Measurements from ENCODE around the gene KCNQ1OT1. TPM values are rescaled to one million over a fixed set of nuclear protein-coding genes. Genes with fewer than 3 reads are reported as not detected.
A peak's percentile ranks its signal among the peaks of the same experiment; 100 is the strongest.

The KCNQ1OT1 gene
- total RNA-seq, 1 experiment from 2014 or later: 2.7 TPM

DNA sequence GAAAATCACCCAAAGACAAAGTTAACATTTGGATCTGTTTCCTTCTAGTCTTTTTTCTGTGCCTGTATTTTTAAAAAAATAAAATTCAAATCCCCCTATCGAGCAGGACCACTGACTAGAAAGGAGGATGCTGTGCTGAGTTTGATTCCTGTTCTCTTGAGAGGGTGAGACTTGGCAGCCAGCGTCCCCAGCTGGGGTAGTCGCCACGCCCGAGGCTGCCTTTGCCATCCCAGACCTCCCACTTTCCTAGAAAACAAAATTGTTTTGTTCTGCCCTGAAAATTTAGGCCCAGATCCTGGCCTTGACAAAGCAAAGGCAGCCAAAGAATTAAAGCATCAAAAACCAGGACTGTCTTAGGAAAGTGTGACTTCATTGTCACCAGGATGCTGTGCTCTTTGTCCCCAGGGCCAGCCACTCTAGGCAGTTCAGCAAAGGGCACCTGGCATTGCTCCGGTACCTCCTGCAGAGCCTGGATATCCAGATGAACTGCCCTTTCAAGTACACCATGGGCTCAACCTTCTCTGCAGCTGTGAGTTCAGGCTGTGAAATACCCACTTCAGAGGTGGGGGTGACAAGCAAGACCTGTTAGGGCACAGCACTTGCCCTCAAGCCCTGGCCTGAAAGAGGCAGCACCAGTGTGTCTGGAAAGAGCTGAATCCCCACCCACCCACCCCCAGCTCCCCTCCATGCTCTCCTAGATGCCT lies 44.6 kb downstream of the KCNQ1OT1 start:
- H3K27me3 ChIP-seq (ENCODE audit: low read length): no peaks in the 10 kb centered on the region
- no peaks in the 10 kb centered on the region for H3K4me1 ChIP-seq (ENCODE audit: low read length)
- H3K79me2 ChIP-seq (ENCODE audit: low read length): no peaks in the 10 kb centered on the region
- H3K9ac ChIP-seq (ENCODE audit: low read length): no peak overlapping the region
- no peak for DNase-seq
- H3K9me3 ChIP-seq (ENCODE audit: low read length): peaks cover 18% of the 10 kb centered on the region
- no peak overlapping the region for H3K27ac ChIP-seq (ENCODE audit: low read length)
- H3K4me2 ChIP-seq (ENCODE audit: low read depth, low read length, poor library complexity, severe bottlenecking): no peak overlapping the region
- H3K4me3 ChIP-seq (ENCODE audit: low read length): no peak overlapping the region
- no peak overlapping the region for H2AFZ ChIP-seq (ENCODE audit: low read length)
- no peaks in the 10 kb centered on the region for H4K20me1 ChIP-seq (ENCODE audit: insufficient read depth, low read depth, low read length)
- H3K9me2 ChIP-seq (replicated peaks; ENCODE audit: insufficient read depth, low read length): no peaks in the 10 kb centered on the region
- H3K36me3 ChIP-seq (ENCODE audit: insufficient read depth, low read length): no peaks in the 10 kb centered on the region

DNA sequence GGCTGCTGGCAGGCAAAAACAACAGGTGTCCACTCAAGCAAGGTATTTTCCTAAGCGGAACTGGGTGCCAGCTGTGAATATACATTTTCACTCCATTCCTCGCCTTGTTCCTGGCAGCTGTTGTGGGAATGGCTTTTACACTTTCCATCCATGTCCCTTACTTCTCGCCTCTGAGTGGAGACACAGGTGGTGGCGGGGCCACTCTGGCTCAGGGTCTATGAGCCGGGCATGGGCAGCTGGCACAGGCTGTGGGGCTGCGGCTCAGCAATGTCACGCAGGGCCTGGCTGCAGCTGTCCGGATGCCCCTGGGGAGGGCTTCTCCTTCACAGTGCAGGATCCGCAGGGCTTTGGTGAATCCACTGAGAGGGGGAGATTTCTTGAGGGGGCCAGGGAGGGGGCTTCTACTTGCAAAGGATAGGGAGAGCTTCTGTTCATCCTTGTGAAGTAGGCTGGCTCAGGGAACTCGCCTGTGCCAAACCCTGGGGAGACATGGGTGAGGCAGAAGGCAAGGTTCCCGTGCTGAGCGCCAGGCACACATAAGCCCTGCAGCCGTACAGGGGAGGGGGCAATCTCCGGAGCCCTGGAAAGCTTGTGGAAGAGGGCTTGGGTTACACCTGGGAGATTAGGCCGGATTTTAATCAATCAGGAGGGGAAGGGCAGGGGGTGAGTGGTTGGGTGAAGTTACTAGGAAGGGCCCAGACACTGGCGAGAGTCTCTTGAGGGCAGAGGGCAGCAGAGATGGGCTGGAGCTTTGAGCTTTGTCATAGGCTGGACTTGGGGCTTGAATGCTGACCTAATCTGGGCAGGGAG lies 45.7 kb downstream of the KCNQ1OT1 start:
- no peaks in the 10 kb centered on the region for H3K27me3 ChIP-seq (ENCODE audit: low read length)
- no peak overlapping the region for H2AFZ ChIP-seq (ENCODE audit: low read length)
- peaks cover 27% of the 10 kb centered on the region for H3K9me3 ChIP-seq (ENCODE audit: low read length)
- no peak overlapping the region for H3K9ac ChIP-seq (ENCODE audit: low read length)
- no peak for DNase-seq
- H3K27ac ChIP-seq (ENCODE audit: low read length): no peak overlapping the region
- H3K36me3 ChIP-seq (ENCODE audit: insufficient read depth, low read length): no peaks in the 10 kb centered on the region
- no peaks in the 10 kb centered on the region for H3K9me2 ChIP-seq (replicated peaks; ENCODE audit: insufficient read depth, low read length)
- H3K4me3 ChIP-seq (ENCODE audit: low read length): no peak overlapping the region
- no peaks in the 10 kb centered on the region for H4K20me1 ChIP-seq (ENCODE audit: insufficient read depth, low read depth, low read length)
- H3K79me2 ChIP-seq (ENCODE audit: low read length): no peaks in the 10 kb centered on the region
- H3K4me1 ChIP-seq (ENCODE audit: low read length): no peaks in the 10 kb centered on the region
- H3K4me2 ChIP-seq (ENCODE audit: low read depth, low read length, poor library complexity, severe bottlenecking): no peak overlapping the region

DNA sequence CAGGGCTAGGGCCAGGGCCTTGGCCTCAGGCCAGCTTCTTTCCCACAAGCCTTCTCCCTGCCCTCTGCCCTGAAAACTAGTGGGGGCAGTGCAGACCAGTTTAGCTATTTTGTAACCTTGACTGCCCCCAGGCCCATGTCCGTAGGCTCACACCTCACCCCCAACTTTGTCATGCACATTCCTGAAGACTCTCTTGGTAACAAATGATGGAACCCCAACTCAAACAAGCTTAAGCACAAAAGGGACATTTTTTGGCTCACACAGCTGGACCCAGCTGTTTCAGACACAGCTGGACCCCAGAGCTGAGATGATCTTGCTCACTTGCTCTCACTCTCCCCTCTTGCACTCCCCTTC lies 46.6 kb downstream of the KCNQ1OT1 start:
- DNase-seq: no peak

DNA sequence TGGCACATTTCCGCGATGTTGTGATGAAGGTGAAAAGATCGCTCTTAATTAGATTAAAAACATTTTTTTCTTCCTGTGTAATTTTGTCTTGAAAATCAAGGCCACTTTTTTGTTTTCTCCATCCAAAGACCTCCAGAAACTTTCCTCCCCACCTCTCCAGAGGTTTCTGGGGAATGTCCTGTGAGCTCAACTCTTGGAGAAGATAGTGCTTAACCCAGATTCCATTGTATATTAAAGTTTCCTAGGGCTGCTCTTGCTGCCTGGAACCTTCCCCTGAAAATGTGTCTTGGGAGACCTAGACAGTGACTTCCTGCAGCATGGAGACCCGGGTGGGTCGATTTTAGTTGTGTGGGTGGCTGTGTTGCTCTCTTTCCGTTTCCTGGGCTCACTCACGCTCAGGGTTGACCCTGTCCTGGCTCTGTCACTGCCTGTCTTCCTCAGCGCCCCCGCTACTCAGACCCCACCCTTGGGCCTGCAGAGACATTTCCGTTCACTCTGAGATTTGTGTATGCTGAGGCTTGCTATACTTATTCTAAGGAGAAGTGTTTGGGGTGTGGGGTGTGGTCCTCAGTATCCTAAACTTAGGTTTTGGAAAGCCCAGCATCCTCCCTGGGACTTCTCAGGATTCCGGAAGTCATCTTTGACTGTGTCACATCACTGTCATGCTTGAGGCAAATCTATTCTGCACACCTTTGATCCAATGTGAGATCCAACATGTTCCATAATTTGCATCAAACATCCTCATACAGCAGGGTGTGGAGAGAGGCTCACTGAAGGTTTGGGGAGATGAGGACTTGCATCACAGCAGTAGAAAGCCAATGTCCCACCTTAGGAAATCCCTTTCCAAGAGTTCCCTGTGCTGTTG lies 47.2 kb downstream of the KCNQ1OT1 start:
- DNase-seq: no peak
- no peak overlapping the region for H3K27ac ChIP-seq (ENCODE audit: low read length)
- no peak overlapping the region for H3K9ac ChIP-seq (ENCODE audit: low read length)
- no peaks in the 10 kb centered on the region for H3K4me1 ChIP-seq (ENCODE audit: low read length)
- no peak overlapping the region for H3K4me3 ChIP-seq (ENCODE audit: low read length)
- H4K20me1 ChIP-seq (ENCODE audit: insufficient read depth, low read depth, low read length): no peaks in the 10 kb centered on the region
- no peak overlapping the region for H3K4me2 ChIP-seq (ENCODE audit: low read depth, low read length, poor library complexity, severe bottlenecking)
- H3K36me3 ChIP-seq (ENCODE audit: insufficient read depth, low read length): no peaks in the 10 kb centered on the region
- no peaks in the 10 kb centered on the region for H3K79me2 ChIP-seq (ENCODE audit: low read length)
- no peak overlapping the region for H2AFZ ChIP-seq (ENCODE audit: low read length)
- no peaks in the 10 kb centered on the region for H3K9me2 ChIP-seq (replicated peaks; ENCODE audit: insufficient read depth, low read length)
- no peaks in the 10 kb centered on the region for H3K27me3 ChIP-seq (ENCODE audit: low read length)
- peaks cover 25% of the 10 kb centered on the region for H3K9me3 ChIP-seq (ENCODE audit: low read length)

More for the DNA sequence above, 46.6 kb downstream of the KCNQ1OT1 start:
- Histone ChIP-seq H3K9me3 (ENCODE audit: low read length) (peaks cover 25% of the 10 kb centered on the region), H3K36me3 (ENCODE audit: insufficient read depth, low read length) (no peaks in the 10 kb centered on the region), H3K27me3 (ENCODE audit: low read length) (no peaks in the 10 kb centered on the region), H4K20me1 (ENCODE audit: insufficient read depth, low read depth, low read length) (no peaks in the 10 kb centered on the region), H3K4me3 (ENCODE audit: low read length) (no peak overlapping the region), H3K4me2 (ENCODE audit: low read depth, low read length, poor library complexity, severe bottlenecking) (no peak overlapping the region), H2AFZ (ENCODE audit: low read length) (no peak overlapping the region), H3K27ac (ENCODE audit: low read length) (no peak overlapping the region), H3K79me2 (ENCODE audit: low read length) (no peaks in the 10 kb centered on the region), H3K9ac (ENCODE audit: low read length) (no peak overlapping the region), H3K9me2 (replicated peaks; ENCODE audit: insufficient read depth, low read length) (no peaks in the 10 kb centered on the region), H3K4me1 (ENCODE audit: low read length) (no peaks in the 10 kb centered on the region)

DNA sequence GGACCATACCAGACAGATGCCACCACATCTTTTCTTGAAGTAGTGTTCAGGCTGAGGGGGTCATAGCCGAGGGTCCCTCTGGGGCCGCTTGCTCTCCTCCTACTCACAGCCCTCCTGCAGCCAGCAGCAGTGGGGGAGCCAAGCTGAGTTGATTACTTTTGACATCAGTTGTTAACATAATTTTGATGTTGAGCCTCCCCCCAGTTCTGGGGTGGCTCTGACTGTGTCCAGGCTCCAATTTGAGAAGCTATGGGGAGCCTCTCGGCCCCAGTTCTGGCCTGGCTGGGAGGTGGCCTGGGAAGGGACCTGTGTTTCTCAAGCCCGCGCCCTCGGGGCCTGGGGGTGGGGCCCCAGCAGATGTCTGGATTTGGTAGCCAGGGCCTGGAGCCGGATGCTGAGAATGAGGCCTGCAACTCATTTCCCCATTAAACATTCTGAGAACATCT lies 47.9 kb downstream of the KCNQ1OT1 start:
- Histone ChIP-seq H2AFZ (ENCODE audit: low read length) (no peak overlapping the region), H3K79me2 (ENCODE audit: low read length) (no peaks in the 10 kb centered on the region), H3K36me3 (ENCODE audit: insufficient read depth, low read length) (no peaks in the 10 kb centered on the region), H3K9me3 (ENCODE audit: low read length) (peaks cover 32% of the 10 kb centered on the region), H3K9me2 (replicated peaks; ENCODE audit: insufficient read depth, low read length) (no peaks in the 10 kb centered on the region), H3K4me3 (ENCODE audit: low read length) (no peak overlapping the region), H3K4me1 (ENCODE audit: low read length) (no peaks in the 10 kb centered on the region), H3K27me3 (ENCODE audit: low read length) (no peaks in the 10 kb centered on the region), H3K27ac (ENCODE audit: low read length) (no peak overlapping the region), H3K4me2 (ENCODE audit: low read depth, low read length, poor library complexity, severe bottlenecking) (no peak overlapping the region), H4K20me1 (ENCODE audit: insufficient read depth, low read depth, low read length) (no peaks in the 10 kb centered on the region), H3K9ac (ENCODE audit: low read length) (no peak overlapping the region)
- DNase-seq: no peak

DNA sequence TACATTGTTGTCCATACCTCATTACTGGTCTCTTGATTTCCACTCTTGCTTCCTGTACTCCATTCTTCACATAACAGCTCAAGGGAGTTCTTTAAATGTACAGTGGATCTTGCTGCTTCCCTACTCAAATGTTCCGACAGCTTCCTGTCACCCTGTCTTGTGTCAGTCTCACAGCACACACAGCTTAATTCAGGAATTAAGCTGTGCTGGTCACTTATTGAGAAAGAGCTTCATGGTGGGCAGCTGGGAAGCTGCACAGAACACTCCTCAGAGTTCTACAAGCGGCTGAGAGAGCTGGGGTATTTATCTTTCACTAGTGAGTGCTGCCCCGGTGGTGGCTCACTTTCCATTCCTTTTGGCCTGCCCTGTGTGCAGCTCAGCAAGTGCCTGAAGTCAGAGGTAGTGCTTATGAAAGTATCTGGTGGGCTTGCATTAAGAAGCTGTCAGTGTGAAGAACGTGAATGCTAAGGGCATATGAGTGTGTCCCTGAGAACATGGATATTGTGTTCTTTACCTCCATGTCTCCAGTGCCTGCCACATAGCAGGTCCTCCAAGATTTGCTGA lies 48.7 kb downstream of the KCNQ1OT1 start:
- H3K4me3 ChIP-seq (ENCODE audit: low read length): no peak overlapping the region
- H3K4me2 ChIP-seq (ENCODE audit: low read depth, low read length, poor library complexity, severe bottlenecking): no peak overlapping the region
- no peak for DNase-seq
- H3K36me3 ChIP-seq (ENCODE audit: insufficient read depth, low read length): no peaks in the 10 kb centered on the region
- no peaks in the 10 kb centered on the region for H4K20me1 ChIP-seq (ENCODE audit: insufficient read depth, low read depth, low read length)
- no peak overlapping the region for H3K27ac ChIP-seq (ENCODE audit: low read length)
- no peaks in the 10 kb centered on the region for H3K4me1 ChIP-seq (ENCODE audit: low read length)
- H2AFZ ChIP-seq (ENCODE audit: low read length): no peak overlapping the region
- H3K27me3 ChIP-seq (ENCODE audit: low read length): no peaks in the 10 kb centered on the region
- peaks cover 39% of the 10 kb centered on the region for H3K9me3 ChIP-seq (ENCODE audit: low read length)
- H3K9me2 ChIP-seq (replicated peaks; ENCODE audit: insufficient read depth, low read length): no peaks in the 10 kb centered on the region
- H3K79me2 ChIP-seq (ENCODE audit: low read length): no peaks in the 10 kb centered on the region
- H3K9ac ChIP-seq (ENCODE audit: low read length): no peak overlapping the region

DNA sequence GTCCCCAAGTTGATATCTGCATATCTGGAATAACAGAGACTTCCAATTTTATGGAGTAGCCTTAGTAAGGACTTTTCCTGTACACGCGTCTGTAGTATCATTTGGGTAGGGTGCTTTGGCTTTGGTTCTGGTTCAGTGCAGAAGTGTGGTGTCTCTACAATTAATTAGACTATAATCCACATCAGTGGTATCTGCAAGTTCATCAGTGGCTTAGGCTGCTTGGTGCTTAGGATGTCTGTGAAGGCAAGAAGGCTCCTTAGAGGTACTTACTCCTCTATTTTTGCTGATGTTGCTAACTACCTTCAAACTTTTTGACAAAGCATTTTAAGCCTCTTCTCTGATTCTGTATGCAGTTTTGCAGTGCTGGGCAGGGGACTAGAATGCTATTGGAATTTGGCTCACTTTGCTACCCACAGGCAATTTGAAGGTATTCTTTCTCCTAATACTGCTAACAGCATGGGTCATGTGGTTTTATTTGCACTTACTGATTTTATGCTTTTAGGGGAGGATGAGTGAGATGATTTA lies 49.4 kb downstream of the KCNQ1OT1 start:
- Histone ChIP-seq H4K20me1 (ENCODE audit: insufficient read depth, low read depth, low read length) (no peaks in the 10 kb centered on the region), H3K4me3 (ENCODE audit: low read length) (no peak overlapping the region), H3K79me2 (ENCODE audit: low read length) (no peaks in the 10 kb centered on the region), H2AFZ (ENCODE audit: low read length) (no peak overlapping the region), H3K4me2 (ENCODE audit: low read depth, low read length, poor library complexity, severe bottlenecking) (no peak overlapping the region), H3K9me2 (replicated peaks; ENCODE audit: insufficient read depth, low read length) (no peaks in the 10 kb centered on the region), H3K9me3 (ENCODE audit: low read length) (peaks cover 46% of the 10 kb centered on the region), H3K27ac (ENCODE audit: low read length) (no peak overlapping the region), H3K27me3 (ENCODE audit: low read length) (no peaks in the 10 kb centered on the region), H3K4me1 (ENCODE audit: low read length) (no peaks in the 10 kb centered on the region), H3K9ac (ENCODE audit: low read length) (no peak overlapping the region), H3K36me3 (ENCODE audit: insufficient read depth, low read length) (no peaks in the 10 kb centered on the region)
- DNase-seq: peak; percentile 14

Measured in Karpas-422 (cell line).